Epithelial cell of esophagus (primary cell): ENCODE measurements around the gene IFNL2.

Source experiments
- DNase-seq: peaks from one replicate; pipeline ENCODE4 v3.0.0; 2010; ENCODE audit warnings: low read depth
- H3K4me3 ChIP-seq: 2 replicates; pipeline ENCODE4 v1.5.1; 2011; ENCODE audit warnings: mild to moderate bottlenecking, low read length, control low read depth
- CTCF ChIP-seq: IDR thresholded peaks from 2 replicates; pipeline ENCODE4 v1.5.1; 2011; ENCODE audit warnings: low read depth, mild to moderate bottlenecking, low read length, control low read depth, inconsistent platforms; ENCODE audit not compliant: insufficient read depth; ENCODE audit errors: missing control alignments

The IFNL2 gene

GRCh38 chr19:39314016-39314728 lies 46.0 kb downstream of the IFNL2 start:
- TF ChIP-seq CTCF, result no peak
- no peak for DNase-seq
- H3K4me3 ChIP-seq, result no peak overlapping the region

GRCh38 chr19:39315933-39316332 lies 47.7 kb downstream of the IFNL2 start:
- no peak for DNase-seq
- TF ChIP-seq CTCF, result no peak
- H3K4me3 ChIP-seq, result no peak overlapping the region

- no peak overlapping the region for H3K4me3 ChIP-seq
- no peak for DNase-seq
These were observed 48.6 kb downstream of the IFNL2 start for GRCh38 chr19:39316627-39317321.

GRCh38 chr19:39317476-39317875 lies 49.3 kb downstream of the IFNL2 start:
- no peak overlapping the region for H3K4me3 ChIP-seq
- no peak for DNase-seq
- no peak for TF ChIP-seq CTCF

More at GRCh38 chr19:39316627-39317321, 48.6 kb downstream of the IFNL2 start:
- no peak for TF ChIP-seq CTCF

GRCh38 chr19:39318071-39318470 lies 49.9 kb downstream of the IFNL2 start:
- no peak overlapping the region for H3K4me3 ChIP-seq
- DNase-seq, result no peak
- no peak for TF ChIP-seq CTCF

GRCh38 chr19:39318690-39319089 lies 50.5 kb downstream of the IFNL2 start:
- TF ChIP-seq CTCF, result no peak
- H3K4me3 ChIP-seq, result no peak overlapping the region
- DNase-seq, result no peak
